Measurements from ENCODE around the gene MR1. TPM values are rescaled to one million over a fixed set of nuclear protein-coding genes. Genes with fewer than 3 reads are reported as not detected.

MR1 gene
- total RNA-seq, 2 experiments from 2014 or later, result 16.2 to 18.1 TPM

DNA sequence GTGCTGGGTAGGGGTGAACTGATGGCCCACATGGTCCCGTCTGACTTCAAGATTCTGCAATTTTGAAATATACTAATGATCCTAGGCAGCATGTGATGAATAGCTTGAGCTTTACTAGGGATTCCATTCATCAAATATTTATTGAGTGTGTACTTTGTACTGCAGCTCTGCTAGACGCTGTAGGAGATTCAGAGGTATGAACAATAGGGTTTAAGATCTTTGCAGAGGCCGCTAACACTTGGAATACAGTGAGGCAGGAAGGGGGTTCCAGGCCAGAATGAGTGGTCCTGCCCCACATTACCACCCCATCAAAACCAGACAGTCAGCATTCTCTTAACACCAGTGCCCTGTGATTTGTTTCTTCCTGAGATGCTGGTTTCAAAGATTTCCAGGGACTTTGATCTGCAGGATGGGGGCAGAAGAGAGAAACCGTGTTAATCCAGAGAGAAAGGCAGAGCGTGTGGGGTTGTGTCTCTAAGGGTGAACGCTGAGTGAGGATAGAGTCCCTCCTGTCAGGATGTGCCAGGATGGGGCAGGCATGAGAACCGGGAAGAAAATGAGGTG is 74.6 kb downstream of the MR1 start:
- Histone ChIP-seq H3K27ac (ENCODE audit: low read depth in 1 of 2, low read length in 2 of 2) (no peak overlapping the region), H3K27me3 (ENCODE audit: control insufficient read depth in 1 of 2, insufficient read depth in 2 of 2, low read length in 2 of 2) (no peaks in the 10 kb centered on the region), H3K4me1 (ENCODE audit: insufficient read depth, low read length) (peaks cover 35% of the 10 kb centered on the region), H3K36me3 (ENCODE audit: insufficient read depth, low read length) (no peaks in the 10 kb centered on the region), H3K4me3 (ENCODE audit: low read length) (no peak overlapping the region), H3K9me3 (ENCODE audit: control insufficient read depth in 1 of 2, insufficient read depth in 1 of 2, low read length in 2 of 2) (no peaks in the 10 kb centered on the region)
- H3K4me1 Mint-ChIP-seq (ENCODE audit: low read depth), result peaks cover 41% of the 10 kb centered on the region
- H3K4me3 Mint-ChIP-seq, result no peak overlapping the region
- DNase-seq (no peak), ATAC-seq (ENCODE audit: poor library complexity) (no peak)
- ChIA-PET POLR2A (interaction anchor here (11.2 kb wide), 1 partner anchor 18 kb away, joined by 231 read pairs; the partner anchor contains the start of gene IER5), CTCF (interaction anchor here (3.8 to 5.4 kb wide), 2 partner anchors 24 to 34 kb away, joined by 19 to 21 read pairs; no protein-coding TSS in a partner anchor)
- H3K9me3 Mint-ChIP-seq, result no peaks in the 10 kb centered on the region
- intact Hi-C loops (cut with DNase I, micrococcal nuclease), result loop anchor here in 1 of 2 experiments (5.0 to 10.0 kb wide), 4 partner anchors 86 to 954 kb away; partner anchors contain the start of genes QSOX1, STX6 and XPR1
- TF ChIP-seq, protein P1, sequence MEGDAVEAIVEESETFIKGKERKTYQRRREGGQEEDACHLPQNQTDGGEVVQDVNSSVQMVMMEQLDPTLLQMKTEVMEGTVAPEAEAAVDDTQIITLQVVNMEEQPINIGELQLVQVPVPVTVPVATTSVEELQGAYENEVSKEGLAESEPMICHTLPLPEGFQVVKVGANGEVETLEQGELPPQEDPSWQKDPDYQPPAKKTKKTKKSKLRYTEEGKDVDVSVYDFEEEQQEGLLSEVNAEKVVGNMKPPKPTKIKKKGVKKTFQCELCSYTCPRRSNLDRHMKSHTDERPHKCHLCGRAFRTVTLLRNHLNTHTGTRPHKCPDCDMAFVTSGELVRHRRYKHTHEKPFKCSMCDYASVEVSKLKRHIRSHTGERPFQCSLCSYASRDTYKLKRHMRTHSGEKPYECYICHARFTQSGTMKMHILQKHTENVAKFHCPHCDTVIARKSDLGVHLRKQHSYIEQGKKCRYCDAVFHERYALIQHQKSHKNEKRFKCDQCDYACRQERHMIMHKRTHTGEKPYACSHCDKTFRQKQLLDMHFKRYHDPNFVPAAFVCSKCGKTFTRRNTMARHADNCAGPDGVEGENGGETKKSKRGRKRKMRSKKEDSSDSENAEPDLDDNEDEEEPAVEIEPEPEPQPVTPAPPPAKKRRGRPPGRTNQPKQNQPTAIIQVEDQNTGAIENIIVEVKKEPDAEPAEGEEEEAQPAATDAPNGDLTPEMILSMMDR (IDR thresholded peaks at IDR 0.05), result no peak
- H3K27me3 Mint-ChIP-seq, result no peaks in the 10 kb centered on the region
- H3K36me3 Mint-ChIP-seq (ENCODE audit: low read depth), result no peaks in the 10 kb centered on the region
- no peak overlapping the region for H3K27ac Mint-ChIP-seq

GRCh38 chr1:181110013-181110412 is 76.2 kb downstream of the MR1 start:
- Mint-ChIP-seq H3K27ac (no peak overlapping the region), H3K4me3 (no peak overlapping the region), H3K36me3 (ENCODE audit: low read depth) (no peaks in the 10 kb centered on the region), H3K9me3 (no peaks in the 10 kb centered on the region), H3K4me1 (ENCODE audit: low read depth) (peaks cover 28% of the 10 kb centered on the region), H3K27me3 (no peaks in the 10 kb centered on the region)
- ChIA-PET CTCF (interaction anchor here (1.0 kb wide), 1 partner anchor 32 kb away, joined by 4 read pairs; no protein-coding TSS in a partner anchor), POLR2A (interaction anchor here (0.6 kb wide), 1 partner anchor 15 kb away, joined by 3 read pairs; no protein-coding TSS in a partner anchor)
- intact Hi-C loops (cut with DNase I, micrococcal nuclease), result no loop called here
- no peak for DNase-seq
- Histone ChIP-seq H3K4me3 (ENCODE audit: low read length) (no peak overlapping the region), H3K9me3 (ENCODE audit: control insufficient read depth in 1 of 2, insufficient read depth in 1 of 2, low read length in 2 of 2) (no peaks in the 10 kb centered on the region), H3K36me3 (ENCODE audit: insufficient read depth, low read length) (no peaks in the 10 kb centered on the region), H3K27ac (ENCODE audit: low read depth in 1 of 2, low read length in 2 of 2) (no peak overlapping the region), H3K27me3 (ENCODE audit: control insufficient read depth in 1 of 2, insufficient read depth in 2 of 2, low read length in 2 of 2) (no peaks in the 10 kb centered on the region), H3K4me1 (ENCODE audit: insufficient read depth, low read length) (peaks cover 19% of the 10 kb centered on the region)
- TF ChIP-seq, protein P1 (IDR thresholded peaks at IDR 0.05), result no peak
- ATAC-seq (ENCODE audit: poor library complexity), result no peak

Other genes with a start within 250 kb of the MR1 start
- under 1 TPM; 0.14 to 0.20 TPM for gene KIAA1614, start 121.1 kb upstream of the MR1 start, total RNA-seq
- gene STX6, start 11.1 kb upstream of the MR1 start, total RNA-seq, result 1 to 10 TPM; 4.9 to 5.1 TPM
- 10 to 100 TPM; 53.8 to 54.1 TPM for gene IER5, start 54.7 kb downstream of the MR1 start, total RNA-seq